WTC11 (cell line): ENCODE results near the gene SHROOM3. TPM values are rescaled to one million over a fixed set of nuclear protein-coding genes. Genes with fewer than 3 reads are reported as not detected.

Experiments used
- ATAC-seq: fragments of 200-7000 bp; cut with Tn5 transposase; 2 replicates; pipeline ENCODE4 v1.10.0; 2021; ENCODE audit warnings: mild to moderate bottlenecking, moderate library complexity
- CTCF ChIA-PET: fragments of 300-600 bp; sonication (Branson Sonifier 250); formaldehyde crosslinking; loops from one replicate; lab custom pipeline; 2021; ENCODE audit warnings: antibody characterized with exemption; lab: Charles Lee
- POLR2A ChIA-PET: fragments of 350-600 bp; sonication (Branson Sonifier 250); formaldehyde crosslinking; loops from one replicate; lab custom pipeline; 2021; ENCODE audit warnings: antibody characterized with exemption; lab: Charles Lee
- DNase-seq: peaks from one replicate; pipeline ENCODE4 v3.0.0; 2021; ENCODE audit warnings: low spot score
- H3K27ac Mint-ChIP-seq: 2 replicates; pipeline ENCODE4 v1.8.0; 2021; ENCODE audit warnings: mixed read lengths
- H3K27me3 Mint-ChIP-seq: 2 replicates; pipeline ENCODE4 v1.8.0; 2021; ENCODE audit warnings: low read depth, mild to moderate bottlenecking, moderate library complexity, mixed read lengths
- H3K36me3 Mint-ChIP-seq: 2 replicates; pipeline ENCODE4 v1.8.0; 2021; ENCODE audit warnings: mixed read lengths
- H3K4me1 Mint-ChIP-seq: 2 replicates; pipeline ENCODE4 v1.8.0; 2022; ENCODE audit warnings: mixed read lengths
- H3K4me3 Mint-ChIP-seq: 2 replicates; pipeline ENCODE4 v1.8.0; 2021; ENCODE audit warnings: mild to moderate bottlenecking, moderate library complexity, mixed read lengths
- H3K9me3 Mint-ChIP-seq: 2 replicates; pipeline ENCODE4 v1.8.0; 2021; ENCODE audit warnings: mixed read lengths
- CREM ChIP-seq: sonication (generic); formaldehyde crosslinking; IDR thresholded peaks from 2 replicates; pipeline ENCODE4 v1.8.1; 2022; ENCODE audit warnings: mild to moderate bottlenecking, missing genetic modification reagents, moderate library complexity
- ELF4 ChIP-seq: sonication (generic); formaldehyde crosslinking; IDR thresholded peaks from 2 replicates; pipeline ENCODE4 v1.8.1; 2022; ENCODE audit warnings: low read depth, mild to moderate bottlenecking, moderate library complexity, missing genetic modification reagents
- FOXP1 ChIP-seq: sonication (generic); formaldehyde crosslinking; IDR thresholded peaks from 2 replicates; pipeline ENCODE4 v1.8.0; 2022; ENCODE audit warnings: missing genetic modification reagents, mild to moderate bottlenecking, moderate library complexity, borderline replicate concordance
- HMGA2 ChIP-seq: fragments of 250-450 bp; sonication (Bioruptor Pico); IDR thresholded peaks from 2 replicates; pipeline ENCODE4 v1.4.0; 2021; ENCODE audit warnings: mild to moderate bottlenecking, moderate library complexity
- JUN ChIP-seq: sonication (generic); formaldehyde crosslinking; IDR thresholded peaks from 2 replicates; pipeline ENCODE4 v1.8.0; 2023; ENCODE audit warnings: mild to moderate bottlenecking, missing genetic modification reagents
- NFE2L1 ChIP-seq: sonication (generic); formaldehyde crosslinking; IDR thresholded peaks from 2 replicates; pipeline ENCODE4 v1.8.1; 2023; ENCODE audit warnings: missing genetic modification reagents
- NR2C2 ChIP-seq: sonication (generic); formaldehyde crosslinking; IDR thresholded peaks from 2 replicates; pipeline ENCODE4 v1.8.0; 2022; ENCODE audit warnings: mild to moderate bottlenecking, missing genetic modification reagents
- NR3C1 ChIP-seq: sonication (generic); formaldehyde crosslinking; conservative IDR thresholded peaks from 2 replicates; pipeline ENCODE4 v1.8.1; 2023; ENCODE audit warnings: low read depth, mild to moderate bottlenecking, missing genetic modification reagents
- SMAD3 ChIP-seq: sonication (generic); formaldehyde crosslinking; IDR thresholded peaks from 2 replicates; pipeline ENCODE4 v1.8.0; 2022; ENCODE audit warnings: missing genetic modification reagents, mild to moderate bottlenecking, borderline replicate concordance
- TEAD1 ChIP-seq: sonication (generic); formaldehyde crosslinking; IDR thresholded peaks from 2 replicates; pipeline ENCODE4 v1.8.0; 2022; ENCODE audit warnings: mild to moderate bottlenecking, missing genetic modification reagents
- ZNF121 ChIP-seq: sonication (generic); formaldehyde crosslinking; IDR thresholded peaks from 2 replicates; pipeline ENCODE4 v1.8.0; 2023; ENCODE audit warnings: missing genetic modification reagents
- ZNF138 ChIP-seq: sonication (generic); formaldehyde crosslinking; conservative IDR thresholded peaks from 2 replicates; pipeline ENCODE4 v1.8.1; 2022; ENCODE audit warnings: mild to moderate bottlenecking, moderate library complexity, missing genetic modification reagents
- ZNF671 ChIP-seq: fragments of 250-450 bp; sonication (Bioruptor Pico); IDR thresholded peaks from 2 replicates; pipeline ENCODE4 v1.8.0; 2021; ENCODE audit warnings: mild to moderate bottlenecking
- total RNA-seq: library from RNA; stranded (reverse); gene quantifications from 3 replicates; pipeline ENCODE4 v1.2.3, GENCODE V29; 2021
- TF ChIP-seq, protein P1 (sequence below): sonication (generic); formaldehyde crosslinking; IDR thresholded peaks from 2 replicates; pipeline ENCODE4 v1.8.0; 2023; ENCODE audit warnings: missing genetic modification reagents, mild to moderate bottlenecking, borderline replicate concordance
- TF ChIP-seq, protein P2 (sequence below): sonication (generic); formaldehyde crosslinking; IDR thresholded peaks from 2 replicates; pipeline ENCODE4 v1.8.1; 2022; ENCODE audit warnings: mild to moderate bottlenecking, moderate library complexity, missing genetic modification reagents
- TF ChIP-seq, protein P3 (sequence below): fragments of 250-450 bp; sonication (Bioruptor Pico); IDR thresholded peaks from 2 replicates; pipeline ENCODE4 v1.8.0; 2021; ENCODE audit warnings: mild to moderate bottlenecking
- TF ChIP-seq, protein P4 (sequence below): sonication (generic); formaldehyde crosslinking; conservative IDR thresholded peaks from 2 replicates; pipeline ENCODE4 v1.8.1; 2023; ENCODE audit warnings: mild to moderate bottlenecking, low read depth, missing genetic modification reagents, moderate library complexity
- TF ChIP-seq, protein P5 (sequence below): fragments of 250-450 bp; sonication (Bioruptor Pico); IDR thresholded peaks from 2 replicates; pipeline ENCODE4 v1.9.0; 2021; ENCODE audit warnings: mild to moderate bottlenecking

SHROOM3 gene
- total RNA-seq, 1 experiment from 2014 or later: 71.9 TPM

DNA sequence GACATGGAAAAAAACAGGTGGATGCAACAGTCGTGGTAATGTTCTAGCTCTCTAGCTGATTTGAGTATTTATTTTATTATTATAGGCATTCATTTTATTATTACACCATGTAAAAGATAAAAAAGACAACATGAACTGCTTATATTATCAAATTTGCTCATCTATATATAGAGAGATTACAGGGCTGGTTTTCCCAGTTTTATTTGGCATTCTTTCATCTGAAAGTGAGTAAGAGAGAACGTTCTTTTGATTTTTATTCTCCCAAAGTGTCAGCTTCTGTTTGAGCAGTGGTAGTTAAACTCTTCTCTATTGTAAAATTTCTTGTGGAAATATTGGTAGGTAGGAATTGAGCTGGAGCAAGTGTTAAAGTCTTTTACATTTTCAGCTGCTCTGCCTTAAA is 283.0 kb downstream of the SHROOM3 start (continued):
- no peak for TF ChIP-seq TEAD1
- no peak for TF ChIP-seq ZNF121 (CRISPR knock-in tag)
- TF ChIP-seq, protein P1, sequence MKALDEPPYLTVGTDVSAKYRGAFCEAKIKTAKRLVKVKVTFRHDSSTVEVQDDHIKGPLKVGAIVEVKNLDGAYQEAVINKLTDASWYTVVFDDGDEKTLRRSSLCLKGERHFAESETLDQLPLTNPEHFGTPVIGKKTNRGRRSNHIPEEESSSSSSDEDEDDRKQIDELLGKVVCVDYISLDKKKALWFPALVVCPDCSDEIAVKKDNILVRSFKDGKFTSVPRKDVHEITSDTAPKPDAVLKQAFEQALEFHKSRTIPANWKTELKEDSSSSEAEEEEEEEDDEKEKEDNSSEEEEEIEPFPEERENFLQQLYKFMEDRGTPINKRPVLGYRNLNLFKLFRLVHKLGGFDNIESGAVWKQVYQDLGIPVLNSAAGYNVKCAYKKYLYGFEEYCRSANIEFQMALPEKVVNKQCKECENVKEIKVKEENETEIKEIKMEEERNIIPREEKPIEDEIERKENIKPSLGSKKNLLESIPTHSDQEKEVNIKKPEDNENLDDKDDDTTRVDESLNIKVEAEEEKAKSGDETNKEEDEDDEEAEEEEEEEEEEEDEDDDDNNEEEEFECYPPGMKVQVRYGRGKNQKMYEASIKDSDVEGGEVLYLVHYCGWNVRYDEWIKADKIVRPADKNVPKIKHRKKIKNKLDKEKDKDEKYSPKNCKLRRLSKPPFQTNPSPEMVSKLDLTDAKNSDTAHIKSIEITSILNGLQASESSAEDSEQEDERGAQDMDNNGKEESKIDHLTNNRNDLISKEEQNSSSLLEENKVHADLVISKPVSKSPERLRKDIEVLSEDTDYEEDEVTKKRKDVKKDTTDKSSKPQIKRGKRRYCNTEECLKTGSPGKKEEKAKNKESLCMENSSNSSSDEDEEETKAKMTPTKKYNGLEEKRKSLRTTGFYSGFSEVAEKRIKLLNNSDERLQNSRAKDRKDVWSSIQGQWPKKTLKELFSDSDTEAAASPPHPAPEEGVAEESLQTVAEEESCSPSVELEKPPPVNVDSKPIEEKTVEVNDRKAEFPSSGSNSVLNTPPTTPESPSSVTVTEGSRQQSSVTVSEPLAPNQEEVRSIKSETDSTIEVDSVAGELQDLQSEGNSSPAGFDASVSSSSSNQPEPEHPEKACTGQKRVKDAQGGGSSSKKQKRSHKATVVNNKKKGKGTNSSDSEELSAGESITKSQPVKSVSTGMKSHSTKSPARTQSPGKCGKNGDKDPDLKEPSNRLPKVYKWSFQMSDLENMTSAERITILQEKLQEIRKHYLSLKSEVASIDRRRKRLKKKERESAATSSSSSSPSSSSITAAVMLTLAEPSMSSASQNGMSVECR (CRISPR knock-in tag): no peak
- TF ChIP-seq, protein P2, sequence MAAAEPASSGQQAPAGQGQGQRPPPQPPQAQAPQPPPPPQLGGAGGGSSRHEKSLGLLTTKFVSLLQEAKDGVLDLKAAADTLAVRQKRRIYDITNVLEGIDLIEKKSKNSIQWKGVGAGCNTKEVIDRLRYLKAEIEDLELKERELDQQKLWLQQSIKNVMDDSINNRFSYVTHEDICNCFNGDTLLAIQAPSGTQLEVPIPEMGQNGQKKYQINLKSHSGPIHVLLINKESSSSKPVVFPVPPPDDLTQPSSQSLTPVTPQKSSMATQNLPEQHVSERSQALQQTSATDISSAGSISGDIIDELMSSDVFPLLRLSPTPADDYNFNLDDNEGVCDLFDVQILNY (CRISPR knock-in tag): no peak
- TF ChIP-seq, protein P3, sequence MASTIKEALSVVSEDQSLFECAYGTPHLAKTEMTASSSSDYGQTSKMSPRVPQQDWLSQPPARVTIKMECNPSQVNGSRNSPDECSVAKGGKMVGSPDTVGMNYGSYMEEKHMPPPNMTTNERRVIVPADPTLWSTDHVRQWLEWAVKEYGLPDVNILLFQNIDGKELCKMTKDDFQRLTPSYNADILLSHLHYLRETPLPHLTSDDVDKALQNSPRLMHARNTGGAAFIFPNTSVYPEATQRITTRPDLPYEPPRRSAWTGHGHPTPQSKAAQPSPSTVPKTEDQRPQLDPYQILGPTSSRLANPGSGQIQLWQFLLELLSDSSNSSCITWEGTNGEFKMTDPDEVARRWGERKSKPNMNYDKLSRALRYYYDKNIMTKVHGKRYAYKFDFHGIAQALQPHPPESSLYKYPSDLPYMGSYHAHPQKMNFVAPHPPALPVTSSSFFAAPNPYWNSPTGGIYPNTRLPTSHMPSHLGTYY (CRISPR knock-in tag): no peak
- no peak for TF ChIP-seq ZNF138
- no peak for TF ChIP-seq ZNF671 (CRISPR knock-in tag)

DNA sequence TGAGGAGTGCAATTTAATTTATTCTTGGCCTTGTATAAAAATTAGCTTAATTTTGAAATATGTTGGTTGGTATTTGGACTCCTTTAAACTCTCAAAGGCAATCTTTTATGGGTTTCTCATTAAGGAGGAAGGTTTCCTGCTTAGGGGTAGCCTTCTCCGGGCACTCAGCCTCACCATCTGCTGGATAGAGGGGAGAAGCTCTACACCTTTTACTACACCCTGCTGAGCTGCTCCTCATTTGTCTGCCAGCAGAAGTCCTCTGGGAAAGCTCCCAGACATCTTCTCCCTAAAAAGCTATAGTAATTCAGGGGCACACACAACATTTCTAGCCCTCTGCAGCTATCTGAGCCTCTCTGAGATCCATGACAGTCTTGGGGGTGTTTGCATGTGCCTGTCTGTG is 283.8 kb downstream of the SHROOM3 start:
- POLR2A ChIA-PET: interaction anchor here (0.6 kb wide), 1 partner anchor 30 kb away, joined by 6 read pairs; no protein-coding TSS in a partner anchor
- Mint-ChIP-seq H3K36me3 (peaks cover 8% of the 10 kb centered on the region), H3K27me3 (no peaks in the 10 kb centered on the region), H3K4me1 (peaks cover 62% of the 10 kb centered on the region), H3K27ac (peak overlapping the region; percentile 17; the same call in 1 of the 2 replicates), H3K4me3 (no peak overlapping the region), H3K9me3 (0 out of 2 replicates have a peak, but pooled peaks cover 2% of the 10 kb centered on the region)
- ATAC-seq (peak; percentile 78), DNase-seq (no peak)
- CTCF ChIA-PET: interaction anchor here (0.6 to 1.3 kb wide), 7 partner anchors 11 to 133 kb away, joined by 3 to 6 read pairs (median 5); no protein-coding TSS in a partner anchor
- TF ChIP-seq CREM (CRISPR knock-in tag): no peak
- TF ChIP-seq NR3C1 (CRISPR knock-in tag): no peak
- TF ChIP-seq NFE2L1 (CRISPR knock-in tag): no peak
- TF ChIP-seq, protein P1 (CRISPR knock-in tag): no peak
- TF ChIP-seq, protein P4, sequence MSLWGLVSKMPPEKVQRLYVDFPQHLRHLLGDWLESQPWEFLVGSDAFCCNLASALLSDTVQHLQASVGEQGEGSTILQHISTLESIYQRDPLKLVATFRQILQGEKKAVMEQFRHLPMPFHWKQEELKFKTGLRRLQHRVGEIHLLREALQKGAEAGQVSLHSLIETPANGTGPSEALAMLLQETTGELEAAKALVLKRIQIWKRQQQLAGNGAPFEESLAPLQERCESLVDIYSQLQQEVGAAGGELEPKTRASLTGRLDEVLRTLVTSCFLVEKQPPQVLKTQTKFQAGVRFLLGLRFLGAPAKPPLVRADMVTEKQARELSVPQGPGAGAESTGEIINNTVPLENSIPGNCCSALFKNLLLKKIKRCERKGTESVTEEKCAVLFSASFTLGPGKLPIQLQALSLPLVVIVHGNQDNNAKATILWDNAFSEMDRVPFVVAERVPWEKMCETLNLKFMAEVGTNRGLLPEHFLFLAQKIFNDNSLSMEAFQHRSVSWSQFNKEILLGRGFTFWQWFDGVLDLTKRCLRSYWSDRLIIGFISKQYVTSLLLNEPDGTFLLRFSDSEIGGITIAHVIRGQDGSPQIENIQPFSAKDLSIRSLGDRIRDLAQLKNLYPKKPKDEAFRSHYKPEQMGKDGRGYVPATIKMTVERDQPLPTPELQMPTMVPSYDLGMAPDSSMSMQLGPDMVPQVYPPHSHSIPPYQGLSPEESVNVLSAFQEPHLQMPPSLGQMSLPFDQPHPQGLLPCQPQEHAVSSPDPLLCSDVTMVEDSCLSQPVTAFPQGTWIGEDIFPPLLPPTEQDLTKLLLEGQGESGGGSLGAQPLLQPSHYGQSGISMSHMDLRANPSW (CRISPR knock-in tag): no peak
- no peak for TF ChIP-seq NR2C2
- no peak for TF ChIP-seq SMAD3
- TF ChIP-seq HMGA2: no peak
- no peak for TF ChIP-seq FOXP1
- TF ChIP-seq, protein P5, sequence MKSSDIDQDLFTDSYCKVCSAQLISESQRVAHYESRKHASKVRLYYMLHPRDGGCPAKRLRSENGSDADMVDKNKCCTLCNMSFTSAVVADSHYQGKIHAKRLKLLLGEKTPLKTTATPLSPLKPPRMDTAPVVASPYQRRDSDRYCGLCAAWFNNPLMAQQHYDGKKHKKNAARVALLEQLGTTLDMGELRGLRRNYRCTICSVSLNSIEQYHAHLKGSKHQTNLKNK (CRISPR knock-in tag): no peak
- TF ChIP-seq ZNF138: no peak
- no peak for TF ChIP-seq ELF4 (CRISPR knock-in tag)
- no peak for TF ChIP-seq JUN
- TF ChIP-seq, all 79 proteins: peak for 0
